IPS-11a (cell line): ENCODE measurements around the gene AFAP1.

Source experiments
- H3K4me3 ChIP-seq: one replicate; pipeline ENCODE4 v1.5.1; 2013; ENCODE audit warnings: low read depth, low read length, control low read depth

The AFAP1 gene

DNA sequence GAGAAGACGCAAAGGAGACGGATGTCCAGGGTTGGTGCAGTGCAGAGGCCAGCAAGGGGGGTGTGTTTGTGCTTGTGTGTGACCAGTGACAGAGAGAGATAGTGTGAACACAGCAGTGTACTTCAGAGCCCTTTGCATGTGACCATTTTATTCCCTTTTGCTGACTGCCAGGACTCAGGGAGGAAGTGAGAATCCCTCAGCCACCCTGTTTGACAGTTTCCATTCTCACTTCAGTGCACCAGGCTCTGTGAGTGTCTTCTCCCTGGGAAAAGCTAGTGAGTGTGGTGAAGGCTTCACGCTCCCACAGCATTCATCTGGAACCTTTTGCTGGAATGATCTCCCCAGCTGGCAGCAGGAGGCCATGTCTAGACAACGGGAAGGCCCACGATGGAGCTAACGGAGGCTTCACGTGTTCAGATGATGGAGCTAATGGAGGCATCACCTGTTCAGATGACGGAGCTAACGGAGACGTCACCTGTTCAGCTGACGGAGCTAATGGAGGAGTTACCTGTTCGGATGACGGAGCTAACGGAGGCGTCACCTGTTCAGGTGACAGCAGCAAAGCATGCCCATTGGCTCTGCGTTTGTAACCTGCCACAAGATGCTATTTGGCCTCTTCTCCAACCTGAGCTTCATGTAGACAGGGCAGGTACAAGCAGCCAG, 195.4 kb downstream of the AFAP1 start:
- H3K4me3 ChIP-seq, result no peak overlapping the region

DNA sequence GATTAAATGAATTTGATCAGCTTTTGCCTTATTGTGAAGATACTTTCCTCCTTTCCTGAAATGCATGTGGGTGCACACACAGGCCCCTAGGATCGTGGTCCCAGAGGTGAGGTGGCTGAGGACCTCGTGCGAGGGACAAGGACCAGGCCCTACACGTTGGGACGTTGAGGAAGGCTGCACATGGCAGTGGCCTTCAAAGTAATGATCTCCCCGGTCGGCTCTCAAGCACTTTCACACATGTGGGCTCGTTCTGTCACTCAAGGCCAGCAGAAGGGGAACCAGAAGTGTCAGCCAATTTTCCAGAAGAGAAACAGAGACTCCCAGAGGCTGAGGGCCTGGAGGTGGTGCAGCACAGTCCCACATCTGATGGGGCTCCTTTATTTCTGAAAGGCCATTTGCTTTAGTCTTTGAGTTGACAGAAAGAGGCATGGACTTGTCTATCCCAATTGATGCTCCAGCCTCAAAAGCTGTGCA, 196.8 kb downstream of the AFAP1 start:
- H3K4me3 ChIP-seq, result no peak overlapping the region

DNA sequence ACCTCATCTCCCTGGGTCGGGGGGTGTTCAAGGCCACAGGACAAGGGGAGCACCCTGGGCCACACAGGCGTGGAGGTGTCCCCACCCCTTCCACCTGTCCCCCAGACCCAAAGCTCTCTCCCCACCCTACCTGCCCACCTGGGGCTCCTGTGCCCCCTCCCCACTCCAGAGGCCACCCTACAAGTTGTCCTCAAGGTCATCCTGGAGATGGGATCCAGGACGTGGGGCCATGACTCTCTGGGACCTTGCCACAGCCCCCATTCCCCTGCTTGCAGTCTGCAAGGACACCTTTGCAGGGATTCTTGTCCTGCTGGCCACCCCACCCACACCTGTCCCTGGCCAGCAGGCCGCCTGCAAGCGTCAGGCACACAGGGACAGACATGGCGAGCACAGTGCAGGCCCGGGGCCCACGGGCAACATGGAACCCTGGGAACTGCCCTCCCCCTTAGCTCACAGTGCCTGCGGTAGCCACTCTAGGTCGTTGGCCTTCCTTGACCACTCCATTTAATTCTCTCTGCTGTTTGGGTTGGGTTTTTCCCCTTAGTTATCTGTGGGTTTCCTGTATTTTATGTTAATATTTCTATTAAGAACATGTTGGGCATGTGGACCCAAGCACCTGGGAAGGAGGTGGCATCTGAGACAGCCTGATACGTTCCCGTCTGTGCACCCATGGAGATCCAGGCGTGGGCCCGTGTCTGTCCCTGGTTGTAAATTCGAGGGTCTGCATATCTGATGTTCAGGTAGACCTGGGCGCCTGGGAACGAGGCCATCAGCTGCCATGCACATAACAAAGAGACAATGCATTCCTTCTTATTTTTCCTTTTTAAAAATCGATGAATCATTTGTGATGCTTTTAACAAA, 197.5 kb downstream of the AFAP1 start:
- H3K4me3 ChIP-seq, result no peak overlapping the region

DNA sequence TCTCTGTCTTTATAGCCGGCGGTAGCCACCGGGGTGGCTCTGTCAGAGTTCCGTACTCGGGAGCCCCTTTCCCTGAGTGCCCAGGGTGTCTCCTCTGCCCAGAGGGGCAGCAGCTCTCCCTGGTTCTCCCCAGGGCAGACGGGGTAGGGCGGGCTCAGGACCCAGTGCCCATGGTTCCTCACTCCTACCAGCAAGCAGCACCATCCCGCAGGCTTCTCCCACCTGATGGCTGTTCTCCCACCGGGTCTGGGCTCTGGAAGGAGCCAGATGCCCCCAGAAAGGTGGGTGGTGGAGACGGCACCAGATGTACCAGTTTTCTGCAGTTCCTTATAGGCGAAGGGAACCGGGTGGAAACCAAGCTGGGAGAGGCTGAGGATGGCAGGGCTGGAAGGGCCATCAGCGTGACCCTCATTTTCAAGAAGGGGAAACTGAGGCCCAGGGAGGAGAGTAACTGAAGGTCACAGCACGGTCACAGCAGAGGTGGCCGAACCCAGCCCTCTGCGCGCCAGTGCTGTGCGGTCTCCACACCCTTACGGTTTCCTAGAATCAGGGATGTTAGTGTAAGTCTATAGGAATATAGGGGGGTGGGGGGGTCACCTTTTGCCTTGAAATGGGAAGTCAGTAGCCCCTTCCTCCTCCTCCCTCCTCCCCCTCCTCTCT, 198.7 kb downstream of the AFAP1 start:
- no peak overlapping the region for H3K4me3 ChIP-seq

DNA sequence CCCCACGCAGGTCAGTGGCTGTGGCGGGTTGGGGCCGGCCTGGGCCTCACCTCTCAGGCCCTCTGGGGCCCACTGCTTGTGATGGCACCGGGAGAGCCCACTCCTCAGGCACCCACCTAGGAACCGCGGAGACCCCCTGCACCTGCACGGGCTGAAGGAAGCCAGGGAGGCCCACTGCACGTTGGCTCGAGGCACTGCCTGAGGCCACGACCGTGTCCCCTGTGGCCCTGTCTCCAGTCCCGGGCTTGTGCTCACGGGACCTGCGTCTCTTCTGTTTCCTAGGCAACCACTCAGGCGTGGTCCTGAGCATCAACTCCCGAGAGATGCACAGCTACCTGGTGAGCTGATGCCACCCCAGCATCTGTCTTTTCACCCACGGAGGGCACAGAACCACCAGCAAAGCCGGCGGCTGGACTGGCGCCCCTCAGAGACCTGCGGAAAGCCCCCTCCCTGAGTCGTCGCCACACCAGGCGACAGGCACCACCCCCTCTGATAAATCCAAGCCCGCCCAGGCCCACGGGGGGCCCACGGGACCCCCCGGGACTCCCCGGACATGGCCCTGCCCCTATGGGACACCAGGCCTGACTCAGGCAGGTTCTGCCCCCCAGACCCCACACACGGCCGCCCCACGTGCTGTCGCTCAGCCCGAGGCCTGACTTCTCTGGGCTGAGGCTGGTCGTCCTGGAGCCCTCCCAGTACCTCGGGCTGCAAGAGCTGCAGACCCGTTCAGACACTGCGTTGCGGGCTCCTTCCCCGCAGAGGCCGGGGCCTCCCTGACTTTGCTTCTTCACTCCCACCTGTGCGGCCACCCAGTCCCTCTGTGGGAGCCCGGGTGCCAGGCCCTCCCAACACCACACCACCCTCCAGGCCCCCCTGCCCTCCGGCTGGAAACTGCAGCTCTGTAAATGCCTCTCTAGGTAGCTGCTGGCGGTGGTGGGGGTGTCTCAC, 199.5 kb downstream of the AFAP1 start:
- H3K4me3 ChIP-seq, result no peak overlapping the region

DNA sequence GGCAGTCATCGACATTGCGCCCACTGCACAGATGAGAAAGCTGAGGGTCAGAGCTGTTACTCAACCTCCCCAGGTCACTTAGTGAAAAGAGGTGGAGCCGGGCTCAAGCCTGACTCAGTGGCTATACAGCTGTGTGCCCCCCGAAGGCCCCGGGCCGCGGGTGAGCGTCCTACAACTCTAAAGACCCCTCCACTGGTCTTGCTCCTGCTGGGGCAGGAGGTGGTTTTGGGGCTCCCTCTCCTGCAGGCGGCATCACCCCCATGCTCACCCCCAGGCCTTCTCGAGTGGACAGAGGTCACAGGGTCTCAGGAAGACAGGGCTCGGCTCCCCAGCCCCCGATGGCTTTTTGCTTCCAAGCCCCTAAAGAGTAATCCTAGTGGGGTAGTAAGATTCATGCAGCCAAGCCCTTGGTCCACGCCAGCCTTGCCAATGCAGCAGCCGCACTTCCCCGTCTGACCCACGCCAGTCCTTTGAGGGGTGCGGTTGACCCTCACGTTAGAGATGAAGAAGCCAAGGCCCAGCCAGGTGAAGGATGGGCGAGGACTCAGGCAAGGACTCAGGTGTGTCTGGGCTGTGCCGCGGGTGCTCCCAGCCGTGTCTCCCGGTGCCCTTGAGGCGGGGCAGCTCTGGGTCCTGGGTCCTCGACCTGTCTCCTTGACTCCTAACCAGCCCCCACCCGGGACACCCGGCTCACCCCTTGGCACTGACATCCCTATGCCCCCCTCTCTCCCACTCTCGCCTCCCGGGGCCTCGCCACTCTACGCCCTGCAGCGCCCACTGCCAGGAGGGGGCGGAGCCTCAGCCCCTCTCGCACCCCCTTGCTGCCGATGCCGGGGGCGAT, 200.4 kb downstream of the AFAP1 start:
- no peak overlapping the region for H3K4me3 ChIP-seq

DNA sequence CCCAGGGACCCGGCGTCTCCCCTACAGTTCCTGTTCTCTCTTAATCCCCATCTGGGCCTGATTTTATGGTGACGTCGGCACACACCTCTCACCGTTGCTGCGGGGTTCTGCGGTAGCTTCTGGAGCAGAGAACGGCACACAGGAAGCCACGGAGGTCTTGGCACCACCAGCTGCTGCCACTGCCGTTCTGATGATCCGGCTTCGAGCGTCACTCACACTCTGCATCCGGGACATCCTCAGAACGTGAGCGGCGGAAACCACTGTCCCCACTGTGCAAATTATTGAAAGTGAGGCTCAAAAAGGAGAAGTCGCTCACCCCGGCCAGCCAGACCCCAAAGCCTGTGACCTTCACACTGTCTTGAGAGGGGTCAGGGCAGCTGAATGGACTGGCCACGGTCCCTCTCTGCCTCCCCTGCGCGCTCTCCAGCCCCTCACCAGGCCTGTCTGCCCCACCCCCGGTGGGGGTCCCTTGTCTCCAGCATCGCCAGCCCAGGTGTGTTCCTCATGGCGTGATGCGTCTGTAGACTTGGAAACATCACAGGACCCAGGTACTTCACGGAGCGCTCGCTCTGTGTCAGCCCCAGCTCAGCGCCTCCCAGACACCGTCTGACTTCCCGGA, 201.1 kb downstream of the AFAP1 start:
- H3K4me3 ChIP-seq, result no peak overlapping the region

DNA sequence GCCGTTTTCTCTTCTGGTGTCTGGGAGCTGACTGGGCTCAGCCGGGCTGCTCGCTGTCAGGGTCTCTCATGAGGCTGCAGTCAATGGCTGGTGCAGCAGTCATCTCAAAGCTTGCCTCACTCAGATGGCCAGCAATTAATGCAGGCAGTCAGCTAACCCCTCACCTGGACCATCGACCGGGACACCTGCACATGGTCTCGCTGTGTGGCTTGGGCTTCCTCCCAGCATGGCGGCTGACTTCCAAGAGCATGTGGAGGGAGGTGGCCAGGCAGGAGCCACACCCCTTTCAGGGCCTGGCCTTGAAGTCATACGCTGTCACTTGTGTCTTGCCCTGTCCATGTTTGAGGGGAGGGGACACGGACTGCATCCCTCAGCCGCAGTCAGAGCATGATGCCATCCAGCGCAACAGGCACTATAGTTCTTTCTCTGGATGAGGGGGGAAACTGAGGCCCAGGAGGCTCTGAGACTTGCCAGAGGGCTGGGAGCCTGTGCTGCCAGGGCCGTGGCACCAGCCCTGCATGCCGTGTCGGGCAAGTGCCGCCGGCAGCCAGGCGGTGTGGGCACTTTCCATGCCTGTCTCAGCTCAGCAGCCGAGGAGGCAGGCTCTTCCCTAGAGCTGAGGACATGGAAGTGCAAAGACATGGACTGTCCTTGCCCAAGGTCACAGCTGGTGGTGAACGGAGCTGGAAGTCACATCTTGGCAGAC, 201.8 kb downstream of the AFAP1 start:
- no peak overlapping the region for H3K4me3 ChIP-seq

DNA sequence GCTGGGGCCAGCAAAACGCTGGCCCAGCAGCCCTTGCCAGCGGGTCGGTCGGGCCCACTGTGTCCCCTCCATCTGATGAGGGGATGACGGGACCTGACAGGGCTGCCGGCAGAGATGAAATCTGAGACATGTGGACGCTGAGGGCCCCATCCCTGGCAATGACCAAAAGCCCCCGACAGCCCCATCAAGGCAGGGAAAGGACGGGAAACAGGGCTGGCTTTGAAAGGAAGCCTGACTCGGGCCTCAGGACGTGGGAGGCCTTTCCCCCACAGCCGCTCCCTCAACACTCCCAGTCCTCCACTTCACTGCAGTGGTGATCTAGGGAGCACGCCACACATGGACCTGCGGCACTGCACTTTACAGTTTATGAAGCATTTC, 202.4 kb downstream of the AFAP1 start:
- H3K4me3 ChIP-seq, result no peak overlapping the region

DNA sequence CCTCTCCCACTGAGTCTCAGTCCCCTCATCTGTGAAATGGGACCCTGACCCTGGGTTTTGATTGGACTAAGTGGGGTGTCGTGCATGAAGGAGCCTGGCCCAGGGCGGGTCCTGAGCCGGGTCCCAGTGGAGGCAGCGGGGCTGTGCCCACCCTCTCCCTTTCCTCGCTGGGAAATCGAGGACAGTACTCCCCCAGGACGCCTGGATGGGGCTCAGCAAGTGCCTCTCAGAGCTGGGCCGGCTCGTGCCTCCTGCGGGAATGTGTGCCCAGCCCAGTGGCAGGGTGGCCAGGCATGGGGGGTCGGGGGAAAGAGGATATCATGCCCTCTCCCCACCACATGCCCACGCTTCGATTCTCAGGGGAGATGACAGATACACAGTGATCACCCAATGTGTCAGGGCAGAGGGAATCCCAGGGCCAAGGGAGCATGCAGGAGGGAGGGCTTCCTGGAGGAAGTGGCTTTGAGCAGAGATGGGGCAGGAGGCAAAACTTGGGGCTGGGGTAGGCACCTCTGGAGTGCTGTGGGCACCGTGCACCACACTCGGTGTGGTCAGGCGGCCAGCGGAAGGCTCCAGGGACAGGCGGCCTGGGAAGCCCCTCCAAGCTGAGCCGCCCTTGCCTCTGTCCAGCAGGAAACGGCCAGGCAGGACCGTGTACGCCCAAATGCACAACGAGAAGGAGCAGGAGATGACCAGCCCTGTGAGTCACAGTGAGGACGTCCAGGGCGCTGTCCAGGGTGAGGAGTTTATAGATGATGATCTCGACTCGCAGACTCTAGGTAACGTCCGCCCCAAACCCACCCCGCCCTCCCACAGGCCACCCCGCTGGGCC, 203.0 kb downstream of the AFAP1 start:
- no peak overlapping the region for H3K4me3 ChIP-seq

DNA sequence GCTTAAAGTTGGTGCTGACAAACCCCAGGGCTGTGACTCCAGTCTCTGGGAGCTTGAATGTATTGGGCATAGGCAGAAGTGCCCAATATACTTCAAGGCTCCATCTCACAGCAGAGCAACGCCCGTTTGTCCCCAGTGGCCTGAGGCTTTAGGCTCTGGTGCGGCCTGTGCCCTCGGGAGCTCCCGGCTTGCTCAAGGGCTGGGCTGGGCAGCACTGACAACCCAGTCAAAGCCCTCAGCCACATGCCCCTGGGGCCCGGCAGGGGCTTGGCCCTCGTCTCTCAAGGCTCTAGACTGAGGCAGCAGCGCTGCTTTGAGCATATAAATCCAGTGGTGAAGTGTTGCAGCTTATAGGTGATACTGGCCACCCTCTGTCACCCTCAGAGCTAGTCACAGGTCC, 203.7 kb downstream of the AFAP1 start:
- H3K4me3 ChIP-seq, result no peak overlapping the region

DNA sequence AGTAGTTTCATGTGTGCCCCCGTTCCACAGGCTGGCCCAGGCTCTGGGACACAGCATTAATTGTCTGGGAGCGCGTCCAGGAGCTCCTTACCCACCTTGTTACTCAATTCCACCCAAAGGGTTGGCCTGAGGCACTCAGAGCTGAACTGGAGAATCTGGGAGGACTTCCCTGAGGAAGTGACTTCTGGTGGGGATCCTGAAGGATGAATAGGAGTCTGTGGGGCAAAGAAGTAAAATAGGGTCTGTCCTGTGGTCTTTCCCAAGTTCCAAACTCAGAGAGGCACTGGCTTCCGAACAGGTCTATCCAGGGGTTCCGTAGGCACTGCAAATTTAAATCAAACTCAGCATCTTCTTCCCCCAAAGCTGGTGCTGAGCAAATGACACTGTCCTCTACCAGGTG, 204.3 kb downstream of the AFAP1 start:
- no peak overlapping the region for H3K4me3 ChIP-seq

DNA sequence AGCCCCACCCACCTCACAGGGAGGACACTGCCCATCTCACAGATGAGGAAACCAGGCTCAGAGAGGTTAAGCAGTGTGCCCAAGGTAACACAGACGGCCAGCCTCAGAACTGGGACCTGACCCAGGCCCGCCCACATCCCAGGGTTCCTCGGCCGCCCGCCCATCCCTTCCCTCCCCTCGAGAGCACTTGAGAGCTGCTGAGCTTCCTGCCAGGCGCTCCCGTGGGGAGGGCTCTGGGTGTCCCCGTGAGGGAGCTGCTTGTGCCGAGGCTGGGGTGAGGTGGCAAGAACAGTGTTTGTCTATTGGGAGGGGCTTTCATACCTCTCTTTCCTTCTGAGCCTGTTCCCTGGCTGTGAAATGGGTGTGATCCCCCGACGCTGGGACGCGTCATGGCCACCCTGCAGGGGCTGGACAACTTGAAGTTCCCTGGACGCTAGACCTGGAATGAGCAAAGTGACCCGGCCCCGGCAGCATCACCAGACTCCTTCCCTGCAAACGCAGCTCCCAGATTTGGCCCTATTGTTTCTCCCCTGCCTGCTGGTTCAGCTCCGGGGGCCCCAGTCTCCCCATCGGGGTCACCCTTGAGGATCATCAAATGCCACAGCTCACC, 204.9 kb downstream of the AFAP1 start:
- H3K4me3 ChIP-seq, result no peak overlapping the region

DNA sequence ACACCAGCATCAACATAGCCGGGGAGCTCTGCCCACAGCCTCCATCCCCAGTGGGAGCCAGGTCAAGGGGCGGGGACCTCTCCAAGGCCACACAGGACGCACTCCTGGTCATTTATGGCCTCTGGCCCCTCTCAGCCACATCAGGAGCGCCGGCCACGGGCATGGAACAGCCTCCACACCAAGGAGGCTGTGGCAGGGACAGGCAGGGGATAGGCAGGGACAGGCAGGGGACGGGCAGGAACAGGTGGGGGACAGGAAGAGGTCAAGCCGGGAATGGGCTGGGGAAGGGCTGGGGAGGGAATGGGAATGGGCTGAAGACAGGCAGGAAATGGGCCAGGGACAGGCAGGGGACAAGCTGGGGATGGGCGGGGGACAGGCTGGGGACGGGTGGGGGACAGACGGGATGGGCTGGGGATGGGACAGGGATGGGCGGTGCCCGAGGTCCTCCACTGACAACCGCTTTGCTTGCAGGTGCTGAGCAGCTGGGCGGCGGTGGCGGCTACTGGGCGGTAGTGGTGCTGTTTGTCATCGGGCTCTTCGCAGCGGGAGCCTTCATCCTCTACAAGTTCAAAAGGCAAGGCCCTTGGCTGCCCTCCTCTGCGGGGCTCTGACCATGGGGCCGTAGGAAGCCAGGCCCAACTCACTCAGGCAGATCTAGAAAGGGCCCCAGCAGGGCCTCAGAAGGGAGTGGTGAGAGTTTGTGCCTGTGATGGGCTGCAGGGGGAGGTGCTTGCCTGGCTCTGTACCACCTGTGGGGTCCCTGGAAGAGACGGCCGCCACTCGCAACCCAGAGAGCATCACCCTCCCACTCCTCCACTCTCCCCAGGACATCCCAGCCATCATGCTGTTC, 205.6 kb downstream of the AFAP1 start:
- H3K4me3 ChIP-seq, result no peak overlapping the region

DNA sequence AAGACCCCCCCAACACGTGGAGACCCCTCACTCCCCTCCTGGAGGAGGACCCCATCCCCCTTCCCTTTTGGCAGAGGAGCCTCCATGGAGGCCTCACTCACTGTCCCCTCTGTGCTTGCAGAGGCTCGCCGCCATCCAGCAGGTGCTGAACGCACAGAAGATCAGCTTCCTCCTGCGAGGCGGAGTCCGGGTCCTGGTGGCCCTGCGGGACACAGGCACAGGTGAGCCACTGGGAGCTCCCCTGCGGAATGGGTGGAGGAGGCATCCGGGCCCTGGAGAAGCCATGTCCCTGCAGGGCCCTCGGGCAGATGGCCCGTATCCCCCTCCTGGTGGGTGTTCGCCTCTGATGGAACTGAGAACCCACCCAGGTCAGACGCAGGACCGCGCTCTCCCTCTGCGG, 206.5 kb downstream of the AFAP1 start:
- no peak overlapping the region for H3K4me3 ChIP-seq

DNA sequence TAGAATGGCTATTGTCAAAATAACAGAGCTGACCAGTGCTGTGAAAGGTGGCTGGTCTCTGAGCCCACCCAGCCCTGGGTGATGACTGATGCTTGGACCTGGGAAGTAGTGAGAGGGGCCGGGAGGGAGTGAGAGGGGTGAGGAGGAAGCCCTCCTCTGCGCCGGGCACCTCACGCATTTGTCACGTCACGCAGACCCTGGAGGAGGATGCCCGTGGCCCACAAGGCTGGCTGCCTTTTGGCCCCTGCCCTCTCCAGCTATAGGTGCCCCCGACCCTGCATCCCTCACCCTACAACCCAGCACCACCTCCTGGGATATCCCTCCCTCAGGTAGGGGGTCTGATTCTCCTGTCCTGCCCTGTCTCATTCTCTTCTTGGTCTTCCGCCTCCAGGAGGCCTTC, 207.4 kb downstream of the AFAP1 start:
- H3K4me3 ChIP-seq, result no peak overlapping the region

DNA sequence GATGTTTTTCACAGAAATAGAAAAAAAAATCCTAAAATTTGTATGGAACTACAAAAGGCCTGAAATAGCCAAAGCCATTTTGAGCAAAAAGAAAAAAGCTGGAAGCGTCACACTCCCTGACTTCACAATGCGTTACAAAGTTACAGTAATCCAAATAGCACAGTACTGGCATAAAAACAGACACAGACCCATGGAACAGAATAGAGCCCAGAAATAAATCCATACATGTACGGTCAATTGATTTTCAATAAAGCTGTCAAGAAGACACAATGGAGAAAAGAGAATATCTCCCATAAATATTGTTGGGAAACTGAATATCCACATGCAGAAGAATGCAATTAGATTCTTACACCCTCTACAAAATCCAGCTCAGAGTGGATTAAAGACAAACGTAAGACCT, 208.2 kb downstream of the AFAP1 start:
- no peak overlapping the region for H3K4me3 ChIP-seq
